H9 (cell line): ENCODE data around the gene FBXO41. TPM values are rescaled to one million over a fixed set of nuclear protein-coding genes. Genes with fewer than 3 reads are reported as not detected.

Experiments
- DNase-seq: peaks from one replicate; pipeline ENCODE4 v3.0.0-alpha.2; 2017
- H2AFZ ChIP-seq: one replicate; pipeline ENCODE4 v1.6.1; 2013; ENCODE audit warnings: mild to moderate bottlenecking, low read length, control low read depth, moderate library complexity
- H2AK5ac ChIP-seq: 2 replicates; pipeline ENCODE4 v1.6.1; 2013; ENCODE audit warnings: low read length, control low read depth, mixed read lengths; ENCODE audit not compliant: insufficient read length
- H2BK120ac ChIP-seq: one replicate; pipeline ENCODE4 v1.6.1; 2013; ENCODE audit warnings: low read depth, mild to moderate bottlenecking, low read length, control low read depth, inconsistent platforms; ENCODE audit not compliant: poor library complexity, severe bottlenecking
- H2BK12ac ChIP-seq: 2 replicates; pipeline ENCODE4 v1.6.1; 2013; ENCODE audit warnings: low read length, control low read depth, mixed read lengths, low read depth; ENCODE audit not compliant: insufficient read length
- H2BK15ac ChIP-seq: 2 replicates; pipeline ENCODE4 v1.6.1; 2013; ENCODE audit warnings: low read depth, low read length, control low read depth
- H2BK20ac ChIP-seq: one replicate; pipeline ENCODE4 v1.6.1; 2013; ENCODE audit warnings: low read depth, mild to moderate bottlenecking, low read length, control low read depth, inconsistent platforms; ENCODE audit not compliant: poor library complexity, severe bottlenecking
- H2BK5ac ChIP-seq: 2 replicates; pipeline ENCODE4 v1.6.1; 2013; ENCODE audit warnings: low read length, control low read depth, mixed read lengths; ENCODE audit not compliant: insufficient read length
- H3K14ac ChIP-seq: 2 replicates; pipeline ENCODE4 v1.6.1; 2013; ENCODE audit warnings: low read length, control low read depth; ENCODE audit not compliant: insufficient read depth
- H3K18ac ChIP-seq: 2 replicates; pipeline ENCODE4 v1.6.1; 2013; ENCODE audit warnings: low read depth, mild to moderate bottlenecking, mixed read lengths, low read length, control low read depth; ENCODE audit not compliant: insufficient read length
- H3K23ac ChIP-seq: 2 replicates; pipeline ENCODE4 v1.6.1; 2013; ENCODE audit warnings: low read length, control low read depth, mixed read lengths, low read depth; ENCODE audit not compliant: insufficient read length
- H3K23me2 ChIP-seq: 2 replicates; pipeline ENCODE4 v1.6.1; 2013; ENCODE audit warnings: low read depth, mild to moderate bottlenecking, mixed read lengths, low read length, control low read depth; ENCODE audit not compliant: insufficient read length, poor library complexity, severe bottlenecking
- H3K27ac ChIP-seq: 2 replicates; pipeline ENCODE4 v1.5.1; 2013; ENCODE audit warnings: low read length, control low read depth, mixed read lengths, low read depth; ENCODE audit not compliant: insufficient read length
- H3K27me3 ChIP-seq: 2 replicates; pipeline ENCODE4 v1.6.1; 2013; ENCODE audit warnings: low read length, control low read depth, inconsistent platforms; ENCODE audit not compliant: insufficient read depth
- H3K4ac ChIP-seq: 2 replicates; pipeline ENCODE4 v1.6.1; 2013; ENCODE audit warnings: low read depth, mild to moderate bottlenecking, control low read depth, inconsistent platforms, low read length, moderate library complexity
- H3K4me1 ChIP-seq: 2 replicates; pipeline ENCODE4 v1.6.1; 2013; ENCODE audit warnings: low read length, control low read depth, inconsistent platforms; ENCODE audit not compliant: insufficient read depth
- H3K4me2 ChIP-seq: 2 replicates; pipeline ENCODE4 v1.6.1; 2013; ENCODE audit warnings: low read length, control low read depth, mixed read lengths; ENCODE audit not compliant: insufficient read length, insufficient read depth
- H3K56ac ChIP-seq: 2 replicates; pipeline ENCODE4 v1.6.1; 2013; ENCODE audit warnings: low read depth, mild to moderate bottlenecking, mixed read lengths, low read length, control low read depth; ENCODE audit not compliant: insufficient read length
- H3K79me1 ChIP-seq: 2 replicates; pipeline ENCODE4 v1.6.1; 2013; ENCODE audit warnings: low read depth, mild to moderate bottlenecking, moderate library complexity, low read length, control low read depth, inconsistent platforms; ENCODE audit not compliant: insufficient read depth, poor library complexity, severe bottlenecking
- H3K79me2 ChIP-seq: 2 replicates; pipeline ENCODE4 v1.6.1; 2013; ENCODE audit warnings: low read length, control low read depth, inconsistent platforms; ENCODE audit not compliant: insufficient read depth
- H3K9ac ChIP-seq: 2 replicates; pipeline ENCODE4 v1.6.1; 2013; ENCODE audit warnings: low read length, control low read depth, mixed read lengths; ENCODE audit not compliant: insufficient read length; ENCODE audit errors: extremely low read depth
- H3K9me3 ChIP-seq: one replicate; pipeline ENCODE4 v1.6.1; 2013; ENCODE audit warnings: low read depth, low read length, inconsistent platforms; ENCODE audit not compliant: control insufficient read depth
- H3T11ph ChIP-seq: one replicate; pipeline ENCODE4 v1.6.1; 2013; ENCODE audit warnings: mild to moderate bottlenecking, low read length, control low read depth, inconsistent platforms
- H4K20me1 ChIP-seq: one replicate; pipeline ENCODE4 v1.6.1; 2013; ENCODE audit not compliant: control insufficient read depth, insufficient read length, insufficient read depth
- H4K5ac ChIP-seq: 2 replicates; pipeline ENCODE4 v1.6.1; 2013; ENCODE audit warnings: low read depth, mild to moderate bottlenecking, mixed read lengths, low read length, control low read depth; ENCODE audit not compliant: insufficient read length
- H4K8ac ChIP-seq: replicated peaks from 2 replicates; pipeline ENCODE4 v1.6.1; 2013; ENCODE audit warnings: low read length, control low read depth, mixed read lengths, low read depth; ENCODE audit not compliant: insufficient read length
- H4K91ac ChIP-seq: 2 replicates; pipeline ENCODE4 v1.6.1; 2013; ENCODE audit warnings: low read depth, mild to moderate bottlenecking, moderate library complexity, mixed read lengths, low read length, control low read depth; ENCODE audit not compliant: insufficient read length
- H3K27ac Mint-ChIP-seq, 3 experiments: 2 replicates in 2 of 3; 3 replicates in 1 of 3; pipeline ENCODE4 v1.8.0; 2020 to 2021; ENCODE audit warnings: mixed read lengths in 3 of 3, mild to moderate bottlenecking in 1 of 3, moderate library complexity in 1 of 3
- H3K27me3 Mint-ChIP-seq: 2 replicates; pipeline ENCODE4 v1.8.0; 2021; ENCODE audit warnings: low read depth, mild to moderate bottlenecking, moderate library complexity, mixed read lengths
- H3K36me3 Mint-ChIP-seq, 3 experiments: 2 replicates in 2 of 3; 3 replicates in 1 of 3; pipeline ENCODE4 v1.8.0; 2020 to 2021; ENCODE audit warnings: low read depth in 3 of 3, mixed read lengths in 3 of 3; ENCODE audit not compliant: insufficient read depth in 1 of 3
- H3K4me1 Mint-ChIP-seq, 2 experiments: 2 replicates each; pipeline ENCODE4 v1.8.0; 2020; ENCODE audit warnings: mixed read lengths in 2 of 2
- H3K4me3 Mint-ChIP-seq, 2 experiments: 2 replicates in 1 of 2; 3 replicates in 1 of 2; pipeline ENCODE4 v1.8.0; 2020 to 2021; ENCODE audit warnings: mild to moderate bottlenecking in 2 of 2, mixed read lengths in 2 of 2, moderate library complexity in 1 of 2
- H3K9me3 Mint-ChIP-seq, 2 experiments: 2 replicates in 1 of 2; 3 replicates in 1 of 2; pipeline ENCODE4 v1.8.0; 2020; ENCODE audit warnings: mild to moderate bottlenecking in 2 of 2, mixed read lengths in 2 of 2, moderate library complexity in 1 of 2
- WGBS: extraction: QIAGEN DNeasy Blood & Tissue Kit; methylation state at CpG from one replicate; pipeline ENCODE4 v1.1.7; 2013; ENCODE audit warnings: missing lambda C conversion rate, low lambda C conversion rate, mixed read lengths; ENCODE audit not compliant: insufficient read length; ENCODE audit errors: extremely low coverage; 5-methylcytosine and 5-hydroxymethylcytosine counted together
- total RNA-seq: library from RNA; stranded (reverse); gene quantifications from 2 replicates; pipeline ENCODE4 v1.2.1, GENCODE V29; 2021
- TF ChIP-seq, protein P1 (sequence below): fragments of 200-600 bp; sonication (generic); conservative IDR thresholded peaks from 3 replicates; pipeline ENCODE4 v1.8.0; 2021; ENCODE audit warnings: antibody characterized with exemption, mild to moderate bottlenecking

The FBXO41 gene
- total RNA-seq, 1 experiment from 2014 or later: 16.2 TPM

DNA sequence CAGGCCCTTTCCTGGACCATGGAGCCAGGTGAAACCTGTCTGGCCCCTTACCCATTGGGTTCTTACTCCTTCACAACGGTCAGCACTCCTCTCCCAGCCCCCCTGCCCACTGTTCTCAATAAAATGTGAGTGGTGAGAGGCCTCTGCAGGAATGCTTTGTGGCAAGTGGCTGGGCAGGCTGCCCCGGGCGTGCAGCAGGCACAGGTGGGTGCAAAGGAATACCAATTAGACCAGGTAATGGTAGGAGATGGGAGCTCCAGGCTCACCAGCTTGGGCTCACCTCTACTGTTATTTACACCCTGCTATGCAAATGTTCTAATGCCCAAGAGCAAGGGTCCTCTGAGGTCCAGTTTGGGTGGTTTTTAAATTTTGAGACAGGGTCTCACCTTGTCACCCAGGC lies 57.2 kb downstream of the FBXO41 start:
- H3K4me2 ChIP-seq: no peak overlapping the region
- Mint-ChIP-seq H3K9me3 (no peaks in the 10 kb centered on the region), H3K27me3 (no peaks in the 10 kb centered on the region), H3K27ac (no peak overlapping the region), H3K4me1 (no peaks in the 10 kb centered on the region), H3K36me3 (peaks cover 11 to 33% (median 31%) of the 10 kb centered on the region in 3 experiments; a peak in 6 of 7 replicates), H3K4me3 (no peak overlapping the region)
- no peak overlapping the region for H3T11ph ChIP-seq
- H3K23ac ChIP-seq: no peak overlapping the region
- no peak overlapping the region for H3K9ac ChIP-seq
- no peak overlapping the region for H4K91ac ChIP-seq
- no peak overlapping the region for H3K18ac ChIP-seq
- H3K56ac ChIP-seq: no peak overlapping the region
- no peaks in the 10 kb centered on the region for H3K79me1 ChIP-seq
- no peak overlapping the region for H4K5ac ChIP-seq
- no peak overlapping the region for H3K27ac ChIP-seq
- no peak overlapping the region for H2AFZ ChIP-seq
- H2BK5ac ChIP-seq: no peak overlapping the region
- H2BK15ac ChIP-seq: no peak overlapping the region
- DNase-seq: no peak
- H3K4me1 ChIP-seq: no peaks in the 10 kb centered on the region
- WGBS: no CpG with 5 or more reads among the region's 3 CpGs
- H2AK5ac ChIP-seq: no peak overlapping the region
- no peaks in the 10 kb centered on the region for H3K27me3 ChIP-seq
- H2BK20ac ChIP-seq: no peak overlapping the region
- H3K23me2 ChIP-seq: no peaks in the 10 kb centered on the region
- H3K79me2 ChIP-seq: no peaks in the 10 kb centered on the region
- H4K20me1 ChIP-seq: no peaks in the 10 kb centered on the region
- no peak overlapping the region for H2BK12ac ChIP-seq
- no peak overlapping the region for H3K14ac ChIP-seq
- H2BK120ac ChIP-seq: no peak overlapping the region
- H3K4ac ChIP-seq: no peak overlapping the region
- TF ChIP-seq, protein P1, sequence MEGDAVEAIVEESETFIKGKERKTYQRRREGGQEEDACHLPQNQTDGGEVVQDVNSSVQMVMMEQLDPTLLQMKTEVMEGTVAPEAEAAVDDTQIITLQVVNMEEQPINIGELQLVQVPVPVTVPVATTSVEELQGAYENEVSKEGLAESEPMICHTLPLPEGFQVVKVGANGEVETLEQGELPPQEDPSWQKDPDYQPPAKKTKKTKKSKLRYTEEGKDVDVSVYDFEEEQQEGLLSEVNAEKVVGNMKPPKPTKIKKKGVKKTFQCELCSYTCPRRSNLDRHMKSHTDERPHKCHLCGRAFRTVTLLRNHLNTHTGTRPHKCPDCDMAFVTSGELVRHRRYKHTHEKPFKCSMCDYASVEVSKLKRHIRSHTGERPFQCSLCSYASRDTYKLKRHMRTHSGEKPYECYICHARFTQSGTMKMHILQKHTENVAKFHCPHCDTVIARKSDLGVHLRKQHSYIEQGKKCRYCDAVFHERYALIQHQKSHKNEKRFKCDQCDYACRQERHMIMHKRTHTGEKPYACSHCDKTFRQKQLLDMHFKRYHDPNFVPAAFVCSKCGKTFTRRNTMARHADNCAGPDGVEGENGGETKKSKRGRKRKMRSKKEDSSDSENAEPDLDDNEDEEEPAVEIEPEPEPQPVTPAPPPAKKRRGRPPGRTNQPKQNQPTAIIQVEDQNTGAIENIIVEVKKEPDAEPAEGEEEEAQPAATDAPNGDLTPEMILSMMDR: no peak
- no peaks in the 10 kb centered on the region for H3K9me3 ChIP-seq
- H4K8ac ChIP-seq: no peak overlapping the region
